GM10248 (cell line): ENCODE measurements around the gene HMGCS2.

Source experiments
- CTCF ChIA-PET: fragments of 300-600 bp; sonication (Branson Sonifier 250); formaldehyde crosslinking; extraction: SDS; loops from one replicate; lab custom pipeline; 2021; ENCODE audit warnings: antibody characterized with exemption; lab: Yijun Ruan, JAX
- POLR2A ChIA-PET: fragments of 350-650 bp; sonication (Branson Sonifier 250); formaldehyde crosslinking; extraction: SDS; loops from one replicate; lab custom pipeline; 2020; ENCODE audit warnings: antibody characterized with exemption; lab: Yijun Ruan, JAX
- DNase-seq: peaks from one replicate; pipeline ENCODE4 v3.0.0; 2012; ENCODE audit errors: extremely low spot score
- CTCF ChIP-seq: IDR thresholded peaks from 2 replicates; pipeline ENCODE4 v1.5.1; 2012; ENCODE audit warnings: mild to moderate bottlenecking, low read depth; ENCODE audit errors: extremely low read depth, missing control alignments, control extremely low read depth

The HMGCS2 gene

GRCh38 chr1:119739150-119739549 is 29.6 kb downstream of the HMGCS2 start:
- no peak for TF ChIP-seq CTCF
- CTCF ChIA-PET, result interaction anchor here (1.6 kb wide), 1 partner anchor 9 kb away, joined by 5 read pairs; no protein-coding TSS in a partner anchor
- POLR2A ChIA-PET, result no interaction called here

GRCh38 chr1:119738100-119738720 is 30.5 kb downstream of the HMGCS2 start:
- ChIA-PET POLR2A (no interaction called here), CTCF (interaction anchor here (1.2 kb wide), 1 partner anchor 10 kb away, joined by 5 read pairs; no protein-coding TSS in a partner anchor)
- no peak for TF ChIP-seq CTCF
- DNase-seq, result no peak

More at GRCh38 chr1:119739150-119739549, 29.6 kb downstream of the HMGCS2 start:
- no peak for DNase-seq

GRCh38 chr1:119737040-119737682 is 31.5 kb downstream of the HMGCS2 start:
- POLR2A ChIA-PET, result no interaction called here
- TF ChIP-seq CTCF, result no peak
- CTCF ChIA-PET, result interaction anchor here (1.2 to 1.6 kb wide), 2 partner anchors 8 to 9 kb away, joined by 5 to 13 read pairs; no protein-coding TSS in a partner anchor
- no peak for DNase-seq

- no peak for DNase-seq
- no peak for TF ChIP-seq CTCF
- CTCF ChIA-PET, result interaction anchor here (1.6 kb wide), 1 partner anchor 9 kb away, joined by 13 read pairs; no protein-coding TSS in a partner anchor
- POLR2A ChIA-PET, result no interaction called here
Observed at GRCh38 chr1:119736649-119737039, 32.1 kb downstream of the HMGCS2 start.

GRCh38 chr1:119735217-119735616 is 33.5 kb downstream of the HMGCS2 start:
- DNase-seq, result no peak
- ChIA-PET POLR2A (no interaction called here), CTCF (interaction anchor here (1.1 to 2.4 kb wide), 5 partner anchors 9 to 259 kb away, joined by 3 to 35 read pairs (median 3); no protein-coding TSS in a partner anchor)
- TF ChIP-seq CTCF, result no peak

GRCh38 chr1:119733754-119734153 is 35.0 kb downstream of the HMGCS2 start:
- TF ChIP-seq CTCF, result no peak
- DNase-seq, result no peak
- POLR2A ChIA-PET, result no interaction called here
- CTCF ChIA-PET, result interaction anchor here (2.4 kb wide), 1 partner anchor 11 kb away, joined by 35 read pairs; no protein-coding TSS in a partner anchor
